SH-SY5Y (cell line): ENCODE measurements around the gene SPINT3.

Experiments used
- GATA2 ChIP-seq: IDR thresholded peaks from 2 replicates; pipeline ENCODE4 v1.6.1; 2011; ENCODE audit warnings: mild to moderate bottlenecking, low read depth, low read length
- GATA3 ChIP-seq: IDR thresholded peaks from 2 replicates; pipeline ENCODE4 v1.6.1; 2011; ENCODE audit warnings: low read depth, mild to moderate bottlenecking, low read length, moderate library complexity

DNA sequence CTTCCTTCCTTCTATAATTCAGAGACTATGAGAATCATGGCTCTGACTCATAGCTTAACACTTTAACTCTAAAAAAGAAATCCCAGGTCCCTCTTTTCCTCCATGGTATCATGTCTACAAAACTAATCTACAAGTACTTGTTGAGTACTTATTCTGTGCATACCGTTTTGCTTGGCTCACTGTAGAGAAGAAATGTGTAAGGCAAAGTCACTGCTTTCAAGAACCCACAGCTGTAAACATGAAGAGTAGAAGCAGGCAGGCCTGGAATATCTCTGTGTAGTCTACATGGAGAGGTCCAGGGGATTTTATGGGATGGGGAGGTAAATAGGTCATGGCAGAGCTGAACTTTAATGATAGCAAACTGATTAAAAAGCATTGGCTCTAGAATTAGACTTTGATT, 13.8 kb downstream of the SPINT3 start:
- TF ChIP-seq GATA3 (no peak), GATA2 (no peak)
